GM20431 (cell line): Measurements from ENCODE around the gene GNAL.
"Not testable (repeated sequence)": the region's sequence is repeated elsewhere in the genome, so short reads cannot be mapped to it uniquely, and the experiment has no call there.

Experiments
- in situ Hi-C: fragments of 300-500 bp; cut with MseI, MboI; formaldehyde crosslinking; loops from one replicate; pipeline ENCODE4 v1.15.0; 2020; ENCODE audit warnings: low sequenced_read_pairs; ENCODE audit not compliant: unreplicated experiment

The GNAL gene

DNA sequence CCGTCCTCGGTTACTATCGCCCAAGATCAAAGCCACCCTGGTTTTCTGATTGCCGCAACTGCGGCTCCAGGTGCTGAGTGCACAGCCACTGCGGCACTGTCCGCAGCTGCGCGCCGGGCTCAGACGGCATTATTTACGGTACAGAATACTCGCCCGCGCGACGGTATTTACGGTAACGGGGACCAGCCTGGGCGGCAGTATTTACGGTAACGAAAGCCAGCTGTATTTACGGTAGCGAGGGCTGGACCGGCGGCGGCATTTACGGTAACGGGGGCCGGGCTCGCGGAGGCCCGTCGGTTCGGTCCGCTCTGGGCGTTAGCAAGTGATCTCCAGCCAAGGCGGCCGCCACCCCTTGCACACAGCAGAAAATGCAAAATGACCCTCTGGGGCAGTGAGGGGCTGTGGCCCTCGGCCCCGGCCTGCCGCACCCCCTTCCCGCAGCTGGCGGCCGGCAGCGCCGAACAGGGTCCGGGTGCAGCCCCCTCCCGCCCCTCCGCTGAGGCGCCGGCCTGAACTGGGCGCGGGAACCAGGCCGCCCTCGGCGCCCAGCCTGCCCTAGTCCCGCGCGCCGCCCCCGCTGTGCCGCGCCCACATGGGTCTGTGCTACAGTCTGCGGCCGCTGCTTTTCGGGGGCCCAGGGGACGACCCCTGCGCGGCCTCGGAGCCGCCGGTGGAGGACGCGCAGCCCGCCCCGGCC is at the start of gene GNAL:
Gene GNAL, plus strand, starts transcription at position 293 of the 697 bp plus-strand sequence. Its CDS starts 300 bp downstream, at position 593.
- in situ Hi-C loops = no loop called here

DNA sequence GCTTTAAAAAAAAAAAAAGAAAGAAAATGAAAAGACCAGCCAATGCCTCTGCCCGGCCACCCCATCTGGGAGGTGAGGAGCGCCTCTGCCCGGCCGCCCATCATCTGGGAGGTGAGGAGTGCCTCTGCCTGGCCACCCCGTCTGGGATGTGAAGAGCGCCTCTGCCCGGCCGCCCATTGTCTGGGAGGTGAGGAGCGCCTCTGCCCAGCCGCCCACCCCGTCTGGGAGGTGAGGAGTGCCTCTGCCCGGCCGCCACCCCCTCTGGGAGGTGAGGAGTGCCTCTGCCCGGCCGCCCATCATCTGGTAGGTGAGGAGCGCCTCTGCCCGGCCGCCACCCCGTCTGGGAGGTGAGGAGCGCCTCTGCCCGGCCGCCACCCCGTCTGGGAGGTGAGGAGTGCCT is 41.8 kb upstream of the GNAL start:
- in situ Hi-C loops = not testable (repeated sequence)

- in situ Hi-C loops = not testable (repeated sequence)
Measured at GRCh38 chr18:11647804-11648203, 41.3 kb upstream of the GNAL start.

- in situ Hi-C loops = no loop called here
Measured at GRCh38 chr18:11649839-11650238, 39.2 kb upstream of the GNAL start.

GRCh38 chr18:11651899-11652298 is 37.2 kb upstream of the GNAL start:
- in situ Hi-C loops = no loop called here

GRCh38 chr18:11653521-11653920 is 35.5 kb upstream of the GNAL start:
- in situ Hi-C loops = no loop called here

DNA sequence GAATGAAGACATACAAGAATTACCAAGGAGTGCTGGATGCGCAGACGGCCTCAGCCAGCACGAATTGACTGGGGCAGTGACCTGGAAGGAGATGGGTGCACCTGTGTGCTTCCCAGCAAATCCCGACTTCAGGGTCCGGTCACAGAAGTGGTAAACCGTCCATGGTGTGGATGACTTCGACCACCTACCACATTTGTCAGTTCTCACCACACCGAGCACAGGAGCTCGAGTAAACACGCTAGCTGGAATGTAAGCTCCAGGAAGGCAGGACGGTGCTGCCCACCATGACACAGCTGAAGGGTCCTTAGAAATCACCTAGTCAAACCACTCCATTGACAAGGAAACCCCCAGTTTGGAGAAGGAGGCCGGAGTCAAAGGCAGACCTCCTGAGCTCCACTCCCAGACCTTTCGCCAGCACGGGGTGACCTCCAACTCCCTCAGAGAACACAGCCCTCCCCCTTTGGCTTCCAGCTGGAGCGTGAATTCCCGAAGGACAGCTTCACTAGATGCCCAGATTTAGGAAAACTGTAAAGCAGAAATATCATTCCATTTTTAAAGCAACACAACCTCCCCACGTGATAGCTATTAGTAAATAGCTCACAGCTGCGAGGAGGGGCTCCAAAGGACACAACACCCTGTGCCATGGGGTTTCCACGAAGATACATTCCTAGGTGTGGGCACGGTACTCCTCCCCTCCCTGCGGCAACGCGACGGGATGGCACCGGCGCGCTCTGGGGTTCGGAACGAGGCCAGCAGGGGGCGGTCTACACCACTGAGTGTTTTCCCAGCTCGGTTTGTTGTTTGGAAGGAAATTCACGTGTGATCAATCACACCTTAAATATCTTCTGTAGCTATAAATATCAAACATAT is 34.1 kb upstream of the GNAL start:
- in situ Hi-C loops = no loop called here

- in situ Hi-C loops = no loop called here
Measured at GRCh38 chr18:11655606-11655932, 33.5 kb upstream of the GNAL start.

DNA sequence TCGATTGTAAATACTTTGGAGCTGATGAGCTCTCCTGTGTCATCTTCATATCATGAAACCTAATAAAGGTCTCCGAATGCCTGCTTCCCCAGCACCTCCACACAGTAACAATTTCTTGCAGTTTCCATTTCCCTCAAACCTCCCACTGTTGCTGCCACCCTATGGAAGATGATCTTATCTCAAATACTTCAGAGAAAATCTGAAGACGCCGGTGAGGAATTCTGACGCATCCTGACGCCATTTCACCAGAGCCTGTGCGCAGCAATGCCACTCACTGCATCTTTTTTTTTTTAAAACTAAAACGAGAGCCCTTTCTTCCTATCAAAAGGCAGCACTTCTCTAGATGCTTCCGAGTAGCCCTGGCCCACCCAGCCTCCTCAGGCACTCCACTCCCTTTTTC is 31.9 kb upstream of the GNAL start:
- in situ Hi-C loops = no loop called here

DNA sequence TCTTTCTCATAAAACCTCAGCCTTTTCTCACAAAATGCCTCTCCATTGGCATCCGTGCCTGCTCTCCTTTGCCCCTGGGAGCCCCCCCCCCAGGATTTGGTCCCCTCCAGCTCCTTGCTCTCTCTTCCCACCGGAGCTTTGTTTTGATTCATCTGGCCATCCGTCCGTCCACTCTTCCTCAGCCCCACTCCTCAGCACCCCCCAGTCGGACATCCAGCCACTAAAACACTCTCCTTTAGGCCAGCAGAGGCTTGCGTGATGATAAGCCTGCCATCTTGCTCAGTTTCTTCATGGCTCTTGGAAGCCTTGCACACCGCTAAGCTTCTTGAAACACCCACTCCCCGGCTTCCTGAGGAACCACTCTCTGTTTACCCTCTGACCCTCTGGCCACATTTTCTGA is 31.5 kb upstream of the GNAL start:
- in situ Hi-C loops = no loop called here

GRCh38 chr18:11658019-11658418 is 31.0 kb upstream of the GNAL start:
- in situ Hi-C loops = no loop called here

DNA sequence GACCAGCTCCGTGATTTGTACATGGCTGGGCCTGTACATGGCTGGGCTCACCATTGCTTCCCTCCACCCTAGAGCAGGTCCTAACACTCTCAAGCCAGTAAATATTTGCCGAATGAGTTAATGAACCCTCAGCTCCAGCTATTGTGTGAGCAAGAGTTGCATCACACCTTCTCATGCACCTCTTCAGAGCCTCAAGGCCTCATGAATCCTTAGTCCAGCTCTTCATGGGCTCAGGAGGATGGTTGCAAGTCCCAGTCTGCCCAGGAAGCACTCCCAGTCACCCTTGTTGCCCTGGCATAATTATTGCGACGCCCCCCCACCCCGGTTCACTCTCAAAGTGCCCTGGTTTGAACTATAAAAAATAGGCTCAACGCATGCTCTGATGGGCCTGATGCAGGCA is 30.1 kb upstream of the GNAL start:
- in situ Hi-C loops = no loop called here

DNA sequence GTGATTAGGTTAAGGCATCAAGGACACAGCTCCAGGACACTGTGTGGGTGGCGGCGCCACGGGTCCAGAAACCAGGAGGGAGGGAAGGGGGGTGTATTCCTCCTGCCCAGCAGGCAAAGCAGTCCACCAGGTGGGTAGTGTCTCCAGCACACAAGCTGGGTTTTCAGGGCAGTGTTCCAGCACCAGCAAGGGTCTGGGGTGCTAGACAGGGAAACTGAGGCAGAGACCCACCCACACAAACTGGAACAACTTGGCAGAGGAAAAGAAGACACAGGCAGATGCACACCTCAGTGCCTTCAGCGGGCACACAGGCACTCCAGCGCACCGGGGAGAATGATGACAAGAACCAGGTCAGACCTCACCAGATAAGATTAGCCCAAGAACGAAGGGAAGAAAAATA is 28.4 kb upstream of the GNAL start:
- in situ Hi-C loops = no loop called here

DNA sequence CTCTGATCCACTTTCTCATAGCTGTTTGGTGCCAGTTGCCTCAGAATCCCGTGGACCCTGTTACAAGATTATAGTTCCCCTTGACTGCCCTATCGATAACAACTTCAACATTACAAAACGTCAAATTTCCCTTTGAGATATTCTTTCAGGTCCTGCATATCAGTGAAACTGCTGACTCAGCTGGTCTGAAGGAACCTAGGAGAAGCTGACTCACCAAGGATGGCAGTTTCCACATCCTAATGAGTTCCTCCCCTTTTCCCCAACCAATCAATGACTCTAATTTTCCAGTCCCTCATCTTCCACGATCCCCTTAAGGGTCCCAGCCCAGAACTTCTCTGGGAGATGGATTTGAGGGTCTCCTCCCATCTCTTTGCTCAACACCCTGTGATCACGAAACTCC is 27.6 kb upstream of the GNAL start:
- in situ Hi-C loops = no loop called here

- in situ Hi-C loops = no loop called here
Measured at GRCh38 chr18:11663439-11664029, 25.5 kb upstream of the GNAL start.

DNA sequence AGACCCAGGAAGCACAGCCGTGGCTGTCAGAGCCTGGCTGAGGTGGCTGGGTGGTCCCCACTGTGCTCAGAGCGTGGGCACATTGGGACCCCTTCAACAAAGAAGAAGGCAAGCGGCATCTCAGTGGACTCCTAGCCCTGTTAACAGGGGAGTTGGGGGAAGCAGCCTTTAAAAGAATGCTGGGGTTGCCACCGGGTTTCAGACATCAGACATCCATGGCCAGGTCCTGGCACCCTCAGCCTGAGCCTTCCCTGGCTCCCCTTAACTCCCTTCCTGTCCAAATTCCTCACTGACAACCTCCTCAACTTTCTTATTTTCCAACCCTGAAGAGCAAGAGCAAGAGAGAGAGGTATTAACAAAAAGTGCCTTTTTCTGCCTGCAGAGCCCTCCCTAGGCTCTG is 24.8 kb upstream of the GNAL start:
- in situ Hi-C loops = no loop called here

DNA sequence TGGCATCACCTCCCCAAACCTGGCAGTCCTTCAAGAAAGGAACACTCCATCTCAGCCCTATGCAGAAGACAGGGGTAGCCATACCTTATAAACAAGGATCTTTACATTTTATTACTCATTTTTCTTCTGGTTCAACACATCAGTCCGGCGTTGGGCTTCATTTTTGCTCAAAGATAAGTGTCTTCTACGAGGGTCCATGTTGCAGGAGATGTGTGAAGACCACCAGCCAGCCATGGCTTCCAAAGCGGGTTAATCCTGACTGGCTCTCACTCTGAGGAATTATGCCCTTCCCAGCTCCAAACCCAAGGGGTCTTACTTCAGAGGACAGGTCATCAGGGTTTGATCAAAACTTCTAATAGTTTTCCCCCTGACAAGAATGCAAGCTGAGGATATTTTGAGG is 23.9 kb upstream of the GNAL start:
- in situ Hi-C loops = no loop called here

- in situ Hi-C loops = no loop called here
Measured at GRCh38 chr18:11665587-11665986, 23.5 kb upstream of the GNAL start.

GRCh38 chr18:11666176-11666575 is 22.9 kb upstream of the GNAL start:
- in situ Hi-C loops = no loop called here

DNA sequence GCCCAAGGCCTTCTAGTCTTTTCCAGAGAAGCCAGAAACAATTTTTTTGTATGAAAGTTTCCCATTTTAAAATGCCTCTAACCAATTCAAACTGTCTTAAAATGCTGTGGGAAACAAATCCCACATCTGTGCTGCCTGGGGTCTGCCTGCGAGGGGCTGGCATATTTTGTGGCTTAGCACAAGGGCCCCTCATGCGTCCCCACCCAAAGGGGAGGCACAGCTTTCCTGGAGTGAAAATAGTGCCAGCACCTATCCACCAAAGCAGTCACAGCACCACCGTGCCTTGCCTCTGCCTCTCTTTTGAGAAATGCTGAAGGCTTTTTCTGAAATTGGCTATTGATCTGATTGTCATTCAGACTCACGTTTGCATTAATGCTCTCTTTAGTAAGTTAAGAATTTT is 22.2 kb upstream of the GNAL start:
- in situ Hi-C loops = no loop called here

DNA sequence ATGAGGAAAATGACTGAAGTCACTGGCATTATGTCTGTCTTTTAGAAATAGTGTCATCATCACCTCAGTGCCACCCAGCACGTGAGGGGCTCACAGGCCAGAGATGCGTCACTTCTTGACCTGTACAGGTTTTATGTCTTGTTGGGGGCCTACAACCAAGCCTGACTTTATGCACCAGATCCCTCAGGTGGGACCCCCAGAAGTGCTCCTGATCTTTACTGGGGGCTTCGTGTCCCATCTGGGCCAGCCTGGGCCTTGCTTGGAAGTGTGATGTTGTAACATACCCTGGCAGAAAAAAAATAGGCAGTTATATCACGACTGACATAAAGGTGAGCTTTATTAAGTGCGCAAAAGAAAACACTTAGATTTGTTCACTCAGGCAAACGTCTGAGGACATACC is 21.5 kb upstream of the GNAL start:
- in situ Hi-C loops = no loop called here
